Measurements from ENCODE around the gene GTF2F2. TPM values are rescaled to one million over a fixed set of nuclear protein-coding genes. Genes with fewer than 3 reads are reported as not detected.

GTF2F2 gene
- polyA plus RNA-seq, 1 donor (not counting 4 experiments of a cell fraction or from before 2014, with no cell fraction given), result 55.5 TPM

GRCh38 chr13:45143346-45143751 lies 23.0 kb downstream of the GTF2F2 start:
- Histone ChIP-seq H3K4me3 (ENCODE audit: control insufficient read depth in 2 of 3, extremely low read depth in 1 of 3, insufficient read depth in 2 of 3, low read depth in 1 of 3, low read length in 3 of 3) (peak overlapping the region in 1 of 3 experiments; percentile 34), H2AFZ (ENCODE audit: control insufficient read depth, low read length) (no peak overlapping the region), H3K27me3 (ENCODE audit: control insufficient read depth, extremely low read depth, insufficient read depth, low read length) (no peaks in the 10 kb centered on the region), H3K9me3 (ENCODE audit: control insufficient read depth, low read depth, low read length) (no peaks in the 10 kb centered on the region), H3K9ac (ENCODE audit: control insufficient read depth, extremely low read depth, insufficient read depth, low read length) (peak overlapping the region; percentile 61), H4K20me1 (ENCODE audit: control insufficient read depth, extremely low read depth, insufficient read depth, low read length) (no peaks in the 10 kb centered on the region), H3K27ac (ENCODE audit: control insufficient read depth, insufficient read depth, low read length) (peak overlapping the region; percentile 84), H3K4me2 (ENCODE audit: control insufficient read depth, extremely low read depth, insufficient read depth, low read depth, low read length) (peak overlapping the region; percentile 64), H3K36me3 (ENCODE audit: control insufficient read depth in 2 of 2, extremely low read depth in 1 of 2, insufficient read depth in 2 of 2, low read length in 2 of 2) (peaks cover 4 to 12% of the 10 kb centered on the region in 2 experiments), H3K4me1 (ENCODE audit: control insufficient read depth, extremely low read depth, insufficient read depth, low read length) (peaks cover 19% of the 10 kb centered on the region), H3K79me2 (ENCODE audit: control insufficient read depth, insufficient read depth, low read length) (peaks cover 81% of the 10 kb centered on the region), H3K9me1 (ENCODE audit: control insufficient read depth, extremely low read depth, insufficient read depth, low read length) (no peaks in the 10 kb centered on the region)
- DNase-seq (ENCODE audit: low read depth, low spot score), result no peak
- dilution Hi-C loops (cut with MboI; ENCODE audit: extremely low pct_ligation_motif_present, low sequenced_read_pairs), result no loop called here
- peak; percentile 95 for FAIRE-seq
- TF ChIP-seq EZH2 (IDR thresholded peaks at IDR 0.05; ENCODE audit: low read length) (no peak), CTCF (optimal IDR thresholded peaks at IDR 0.05 in 1 of 3, IDR thresholded peaks at IDR 0.05 in 1 of 3, conservative IDR thresholded peaks at IDR 0.05 in 1 of 3; ENCODE audit: extremely low read depth in 1 of 3, insufficient read depth in 2 of 3, low read length in 3 of 3) (no peak)

GRCh38 chr13:45149964-45150363 lies 29.7 kb downstream of the GTF2F2 start:
- FAIRE-seq (no peak), DNase-seq (ENCODE audit: low read depth, low spot score) (no peak)
- H2AFZ ChIP-seq (ENCODE audit: control insufficient read depth, low read length), result no peak overlapping the region
- H3K36me3 ChIP-seq (ENCODE audit: control insufficient read depth in 2 of 2, extremely low read depth in 1 of 2, insufficient read depth in 2 of 2, low read length in 2 of 2), result peaks cover 1 to 6% of the 10 kb centered on the region in 2 experiments
- H3K4me3 ChIP-seq (ENCODE audit: control insufficient read depth in 2 of 3, extremely low read depth in 1 of 3, insufficient read depth in 2 of 3, low read depth in 1 of 3, low read length in 3 of 3), result no peak overlapping the region
- no peaks in the 10 kb centered on the region for H3K4me1 ChIP-seq (ENCODE audit: control insufficient read depth, extremely low read depth, insufficient read depth, low read length)
- dilution Hi-C loops (cut with MboI; ENCODE audit: extremely low pct_ligation_motif_present, low sequenced_read_pairs), result no loop called here
- H4K20me1 ChIP-seq (ENCODE audit: control insufficient read depth, extremely low read depth, insufficient read depth, low read length), result no peaks in the 10 kb centered on the region
- TF ChIP-seq CTCF (optimal IDR thresholded peaks at IDR 0.05 in 1 of 3, IDR thresholded peaks at IDR 0.05 in 1 of 3, conservative IDR thresholded peaks at IDR 0.05 in 1 of 3; ENCODE audit: extremely low read depth in 1 of 3, insufficient read depth in 2 of 3, low read length in 3 of 3) (no peak), EZH2 (IDR thresholded peaks at IDR 0.05; ENCODE audit: low read length) (no peak)
- peaks cover 50% of the 10 kb centered on the region for H3K79me2 ChIP-seq (ENCODE audit: control insufficient read depth, insufficient read depth, low read length)
- H3K4me2 ChIP-seq (ENCODE audit: control insufficient read depth, extremely low read depth, insufficient read depth, low read depth, low read length), result no peak overlapping the region
- no peaks in the 10 kb centered on the region for H3K9me3 ChIP-seq (ENCODE audit: control insufficient read depth, low read depth, low read length)
- no peak overlapping the region for H3K27ac ChIP-seq (ENCODE audit: control insufficient read depth, insufficient read depth, low read length)
- H3K9me1 ChIP-seq (ENCODE audit: control insufficient read depth, extremely low read depth, insufficient read depth, low read length), result no peaks in the 10 kb centered on the region
- H3K9ac ChIP-seq (ENCODE audit: control insufficient read depth, extremely low read depth, insufficient read depth, low read length), result no peak overlapping the region
- no peaks in the 10 kb centered on the region for H3K27me3 ChIP-seq (ENCODE audit: control insufficient read depth, extremely low read depth, insufficient read depth, low read length)
